IMR-90 (cell line): ENCODE data around the gene CACNB3. TPM values are rescaled to one million over a fixed set of nuclear protein-coding genes. Genes with fewer than 3 reads are reported as not detected.

ENCODE experiments used
- ATAC-seq: fragments of 200-7000 bp; cut with Tn5 transposase; 2 replicates; pipeline ENCODE4 v1.9.1; 2020; ENCODE audit warnings: low read depth, mild to moderate bottlenecking, moderate library complexity
- BruUV-seq: library from RNA; stranded (reverse); fragments of 400-500 nt; replicated peaks from 2 replicates; lab custom pipeline; 2021; lab: Mats Ljungman, UMichigan
- CTCF ChIA-PET: fragments of 300-600 bp; formaldehyde crosslinking; extraction: SDS; loops from one replicate; lab custom pipeline; 2021; ENCODE audit warnings: antibody characterized with exemption; lab: Yijun Ruan, JAX
- POLR2A ChIA-PET: fragments of 300-600 bp; sonication (Branson Sonifier 250); formaldehyde crosslinking; loops from one replicate; lab custom pipeline; 2022; ENCODE audit warnings: antibody characterized with exemption; ENCODE audit not compliant: unreplicated experiment; lab: Charles Lee
- DNase-seq: peaks from one replicate; pipeline ENCODE4 v3.0.0; 2013
- H2AFZ ChIP-seq: replicated peaks from 2 replicates; pipeline ENCODE3; 2013; ENCODE audit warnings: low read length, mild to moderate bottlenecking; ENCODE audit not compliant: poor library complexity
- H2AK5ac ChIP-seq: 2 replicates; pipeline ENCODE4 v1.6.1; 2013; ENCODE audit warnings: low read depth, low read length, inconsistent platforms
- H2AK9ac ChIP-seq: replicated peaks from 2 replicates; pipeline ENCODE3; 2013; ENCODE audit warnings: mild to moderate bottlenecking, low read depth, low read length, moderate library complexity; ENCODE audit not compliant: poor library complexity
- H2BK120ac ChIP-seq: 2 replicates; pipeline ENCODE4 v1.6.1; 2013; ENCODE audit warnings: low read depth, low read length, inconsistent platforms
- H2BK15ac ChIP-seq: 3 replicates; pipeline ENCODE4 v1.6.1; 2013; ENCODE audit warnings: low read depth, low read length, inconsistent platforms
- H2BK20ac ChIP-seq: 2 replicates; pipeline ENCODE4 v1.6.1; 2013; ENCODE audit warnings: low read depth, mild to moderate bottlenecking, inconsistent platforms, low read length, moderate library complexity
- H2BK5ac ChIP-seq: 2 replicates; pipeline ENCODE4 v1.6.1; 2013; ENCODE audit warnings: mild to moderate bottlenecking, low read depth, low read length, inconsistent platforms; ENCODE audit not compliant: poor library complexity, severe bottlenecking
- H3K14ac ChIP-seq: replicated peaks from 2 replicates; pipeline ENCODE4 v1.6.1; 2013; ENCODE audit warnings: low read depth, low read length, inconsistent platforms
- H3K18ac ChIP-seq: 2 replicates; pipeline ENCODE4 v1.6.1; 2013; ENCODE audit warnings: low read depth, low read length, control low read depth
- H3K23ac ChIP-seq: 2 replicates; pipeline ENCODE4 v1.6.1; 2013; ENCODE audit warnings: low read depth, low read length, inconsistent platforms
- H3K27ac ChIP-seq: 2 replicates; pipeline ENCODE4 v1.5.1; 2013; ENCODE audit warnings: mild to moderate bottlenecking, control low read depth, low read length; ENCODE audit not compliant: insufficient read depth
- H3K27me3 ChIP-seq: 2 replicates; pipeline ENCODE4 v1.6.1; 2013; ENCODE audit warnings: low read length; ENCODE audit not compliant: control insufficient read depth, insufficient read depth
- H3K36me3 ChIP-seq: 2 replicates; pipeline ENCODE4 v1.6.1; 2013; ENCODE audit warnings: low read length, mixed read lengths; ENCODE audit not compliant: control insufficient read depth, insufficient read depth
- H3K4ac ChIP-seq: 2 replicates; pipeline ENCODE4 v1.6.1; 2013; ENCODE audit warnings: low read depth, low read length, inconsistent platforms
- H3K4me1 ChIP-seq: 2 replicates; pipeline ENCODE4 v1.6.1; 2013; ENCODE audit warnings: low read length, mixed read lengths; ENCODE audit not compliant: control insufficient read depth, insufficient read depth
- H3K4me2 ChIP-seq: 2 replicates; pipeline ENCODE4 v1.6.1; 2013; ENCODE audit warnings: low read depth, mild to moderate bottlenecking, control low read depth, low read length, moderate library complexity
- H3K4me3 ChIP-seq: 2 replicates; pipeline ENCODE4 v1.5.1; 2013; ENCODE audit warnings: low read depth, mild to moderate bottlenecking, control low read depth, low read length, moderate library complexity; ENCODE audit not compliant: insufficient read depth
- H3K56ac ChIP-seq: 2 replicates; pipeline ENCODE4 v1.6.1; 2013; ENCODE audit warnings: low read length, inconsistent platforms; ENCODE audit not compliant: insufficient read depth; ENCODE audit errors: extremely low read depth
- H3K79me1 ChIP-seq, 2 experiments: 2 replicates each; pipeline ENCODE4 v1.6.1; 2013; ENCODE audit warnings: low read length in 2 of 2, inconsistent platforms in 1 of 2, low read depth in 1 of 2
- H3K9ac ChIP-seq: 2 replicates; pipeline ENCODE4 v1.6.1; 2013; ENCODE audit warnings: low read depth, low read length, control low read depth
- H3K9me1 ChIP-seq: 2 replicates; pipeline ENCODE4 v1.6.1; 2013; ENCODE audit warnings: low read length, inconsistent platforms; ENCODE audit not compliant: insufficient read depth
- H3K9me3 ChIP-seq: 2 replicates; pipeline ENCODE4 v1.6.1; 2013; ENCODE audit warnings: low read length; ENCODE audit not compliant: control insufficient read depth, insufficient read depth
- H4K20me1 ChIP-seq: 2 replicates; pipeline ENCODE4 v1.6.1; 2013; ENCODE audit warnings: low read length, inconsistent platforms; ENCODE audit not compliant: insufficient read depth
- H4K5ac ChIP-seq: 2 replicates; pipeline ENCODE4 v1.6.1; 2013; ENCODE audit warnings: mild to moderate bottlenecking, low read depth, low read length, control low read depth
- H4K8ac ChIP-seq, 2 experiments: 2 replicates each; pipeline ENCODE4 v1.6.1; 2013; ENCODE audit warnings: low read depth in 2 of 2, low read length in 2 of 2, control low read depth in 1 of 2, inconsistent platforms in 1 of 2
- H4K91ac ChIP-seq: 2 replicates; pipeline ENCODE4 v1.6.1; 2013; ENCODE audit warnings: low read depth, low read length, inconsistent platforms; ENCODE audit not compliant: insufficient read depth
- BHLHE40 ChIP-seq: fragments of 150-350 bp; IDR thresholded peaks from 2 replicates; pipeline ENCODE4 v1.6.1; 2016; ENCODE audit warnings: mild to moderate bottlenecking, low read depth, low read length
- CEBPB ChIP-seq: IDR thresholded peaks from 2 replicates; pipeline ENCODE4 v1.6.1; 2012; ENCODE audit warnings: low read depth, low read length, improper control_type of control experiment
- CHD1 ChIP-seq: IDR thresholded peaks from 2 replicates; pipeline ENCODE4 v1.6.1; 2012; ENCODE audit warnings: low read depth, low read length, improper control_type of control experiment
- CTCF ChIP-seq: conservative IDR thresholded peaks from 2 replicates; pipeline ENCODE4 v1.5.1; 2012; ENCODE audit warnings: mild to moderate bottlenecking, low read depth, low read length, improper control_type of control experiment
- ELK1 ChIP-seq: fragments of 150-350 bp; IDR thresholded peaks from 2 replicates; pipeline ENCODE4 v1.6.1; 2016; ENCODE audit warnings: low read depth, mild to moderate bottlenecking, low read length, moderate library complexity, borderline replicate concordance
- FOS ChIP-seq: fragments of 150-350 bp; IDR thresholded peaks from 2 replicates; pipeline ENCODE4 v1.6.1; 2016; ENCODE audit warnings: low read depth, low read length
- MAZ ChIP-seq: IDR thresholded peaks from 2 replicates; pipeline ENCODE4 v1.6.1; 2012; ENCODE audit warnings: low read depth, mild to moderate bottlenecking, low read length, improper control_type of control experiment, moderate library complexity, borderline replicate concordance
- MXI1 ChIP-seq: IDR thresholded peaks from 2 replicates; pipeline ENCODE4 v1.6.1; 2012; ENCODE audit warnings: low read depth, mild to moderate bottlenecking, low read length, moderate library complexity, borderline replicate concordance
- NFE2L2 ChIP-seq: fragments of 150-350 bp; IDR thresholded peaks from 2 replicates; pipeline ENCODE4 v1.6.1; 2016; ENCODE audit warnings: low read depth, mild to moderate bottlenecking, low read length
- POLR2A ChIP-seq: IDR thresholded peaks from 2 replicates; pipeline ENCODE4 v1.6.1; 2012; ENCODE audit warnings: mild to moderate bottlenecking, low read depth, low read length
- RAD21 ChIP-seq: IDR thresholded peaks from 2 replicates; pipeline ENCODE4 v1.6.1; 2012; ENCODE audit warnings: low read length, improper control_type of control experiment
- RCOR1 ChIP-seq: IDR thresholded peaks from 2 replicates; pipeline ENCODE4 v1.6.1; 2012; ENCODE audit warnings: mild to moderate bottlenecking, low read length, improper control_type of control experiment; ENCODE audit not compliant: insufficient replicate concordance
- RFX5 ChIP-seq: IDR thresholded peaks from 2 replicates; pipeline ENCODE4 v1.8.0; 2012; ENCODE audit warnings: low read depth, mild to moderate bottlenecking, low read length, moderate library complexity
- SMC3 ChIP-seq: fragments of 150-350 bp; IDR thresholded peaks from 2 replicates; pipeline ENCODE4 v1.6.1; 2016; ENCODE audit warnings: low read depth, mild to moderate bottlenecking, antibody characterized with exemption, low read length, moderate library complexity
- USF2 ChIP-seq: fragments of 150-350 bp; IDR thresholded peaks from 2 replicates; pipeline ENCODE4 v1.6.1; 2017; ENCODE audit warnings: mild to moderate bottlenecking, antibody characterized with exemption, low read length, low read depth
- WGBS, 2 experiments: methylation state at CpG; one replicate each; pipeline versions ENCODE4 v1.1.5 to v1.1.7; 2013; ENCODE audit warnings: missing lambda C conversion rate in 2 of 2; ENCODE audit not compliant: insufficient read length in 1 of 2; ENCODE audit errors: extremely low coverage in 2 of 2; 5-methylcytosine and 5-hydroxymethylcytosine counted together
- dilution Hi-C: fragments of 300-500 bp; cut with HindIII; formaldehyde crosslinking; loops from one replicate; pipeline ENCODE4 v1.14.3; 2018; ENCODE audit warnings: low sequenced_read_pairs; ENCODE audit not compliant: unreplicated experiment
- in situ Hi-C: fragments of 300-500 bp; cut with MboI; formaldehyde crosslinking; loops from 3 replicates; pipeline ENCODE4 v1.14.3; 2019; ENCODE audit warnings: low sequenced_read_pairs, inconsistent platforms, mixed read lengths
- intact Hi-C: fragments of 100-400 bp; cut with micrococcal nuclease; formaldehyde crosslinking; loops from 2 replicates; pipeline ENCODE4 v1.10.0; 2022
- polyA plus RNA-seq, 3 experiments: library from polyadenylated mRNA; depleted of rRNA; stranded (reverse); fragments of >200 nt; gene quantifications; 2 replicates each; pipeline ENCODE4 v1.2.3, GENCODE V29; 2012; ENCODE audit warnings: low replicate concordance in 1 of 3
- total RNA-seq: library from RNA; depleted of rRNA; stranded (reverse); fragments of >200 nt; gene quantifications from 2 replicates; pipeline ENCODE4 v1.2.3, GENCODE V29; 2012

CACNB3 gene
- total and polyA plus RNA-seq, 2 of the 4 experiments (the other 2 are of a cell fraction) = 18.1 to 45.1 TPM

GRCh38 chr12:48770756-48771155 lies 47.5 kb upstream of the CACNB3 start:
- Histone ChIP-seq H3K4me1 (peaks cover 6% of the 10 kb centered on the region; the same call in 1 of the 2 replicates), H3K4me3 (no peak overlapping the region), H2AFZ (no peak overlapping the region), H3K23ac (no peak overlapping the region), H2BK20ac (no peak overlapping the region), H3K9me3 (no peaks in the 10 kb centered on the region), H4K8ac (no peak overlapping the region), H2BK5ac (no peak overlapping the region), H3K9ac (no peak overlapping the region), H2AK9ac (no peak overlapping the region), H3K4ac (no peak overlapping the region), H3K27me3 (no peaks in the 10 kb centered on the region), H2BK120ac (no peak overlapping the region), H3K9me1 (peaks cover 15% of the 10 kb centered on the region; the same call in 1 of the 2 replicates), H4K5ac (no peak overlapping the region), H3K14ac (no peak overlapping the region), H3K79me1 (peaks cover 0 to 4% of the 10 kb centered on the region in 2 experiments; a peak in 1 of 4 replicates), H4K20me1 (peaks cover 8% of the 10 kb centered on the region; the same call in 1 of the 2 replicates), H2AK5ac (no peak overlapping the region), H3K27ac (no peak overlapping the region), H3K36me3 (peaks cover 75% of the 10 kb centered on the region), H3K56ac (no peak overlapping the region), H4K91ac (no peak overlapping the region), H2BK15ac (no peak overlapping the region), H3K18ac (no peak overlapping the region), H3K4me2 (no peak overlapping the region)
- DNase-seq (no peak), ATAC-seq (no peak)
- ChIA-PET CTCF (no interaction called here), POLR2A (no interaction called here)
- in situ Hi-C loops = no loop called here
- BruUV-seq = no TSS peak
- dilution Hi-C loops = no loop called here
- TF ChIP-seq MAZ = no peak
- TF ChIP-seq USF2 = no peak
- no peak for TF ChIP-seq RCOR1
- TF ChIP-seq SMC3 = no peak
- TF ChIP-seq NFE2L2 = no peak
- TF ChIP-seq RFX5 = no peak
- no peak for TF ChIP-seq ELK1
- TF ChIP-seq RAD21 = no peak
- no peak for TF ChIP-seq MXI1
- TF ChIP-seq CHD1 = no peak
- no peak for TF ChIP-seq POLR2A
- no peak for TF ChIP-seq BHLHE40
- TF ChIP-seq CEBPB = no peak
- TF ChIP-seq CTCF = no peak
- TF ChIP-seq FOS = no peak
- 95% methylated on average over 4 of the region's 10 CpGs; no CpG with 5 or more reads in 1 of the 2 experiments for WGBS, 2 experiments
- intact Hi-C loops = no loop called here
